ENCODE results near the gene COL23A1. TPM values are rescaled to one million over a fixed set of nuclear protein-coding genes. Genes with fewer than 3 reads are reported as not detected.

The COL23A1 gene
- polyA plus RNA-seq, 1 donor (not counting 4 experiments of a cell fraction or from before 2014, with no cell fraction given): not detected

DNA sequence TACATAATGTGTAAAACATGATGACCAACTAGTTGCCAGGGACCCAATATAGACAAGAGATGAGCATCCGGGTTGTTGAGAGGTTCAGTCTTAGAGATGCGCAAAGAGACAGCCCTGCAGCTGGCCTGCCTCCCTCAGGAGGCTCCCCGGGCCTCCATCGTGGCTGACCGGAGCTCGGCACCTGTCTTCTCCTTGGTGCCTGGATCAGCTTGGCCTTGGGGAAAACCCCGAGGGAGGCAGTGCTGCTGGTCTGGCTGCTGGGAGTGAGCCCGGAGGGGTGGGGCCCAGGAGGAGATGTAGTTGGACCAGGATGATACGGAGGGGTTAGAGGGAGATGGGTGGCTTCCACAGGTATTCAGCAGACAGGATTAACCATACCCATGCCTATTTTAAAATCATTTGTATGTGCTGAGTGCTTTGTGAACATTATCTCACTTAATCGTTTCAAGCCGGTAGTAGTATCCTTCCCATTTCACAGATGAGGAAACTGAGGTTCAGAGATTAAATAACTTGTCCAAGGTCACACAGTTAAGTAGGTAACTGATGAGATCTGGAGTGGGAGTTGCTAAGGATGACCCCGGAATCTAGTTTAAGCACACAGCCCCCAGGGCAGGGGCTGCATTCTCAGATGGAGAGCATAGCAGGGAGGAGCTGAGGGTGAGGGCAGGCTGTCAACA is 173.8 kb downstream of the COL23A1 start:
- Histone ChIP-seq H3K36me3 (ENCODE audit: control insufficient read depth in 2 of 2, extremely low read depth in 1 of 2, insufficient read depth in 2 of 2, low read length in 2 of 2) (no peaks in the 10 kb centered on the region), H3K27ac (ENCODE audit: control insufficient read depth, insufficient read depth, low read length) (no peak overlapping the region), H3K79me2 (ENCODE audit: control insufficient read depth, insufficient read depth, low read length) (no peaks in the 10 kb centered on the region), H3K9me3 (ENCODE audit: control insufficient read depth, low read depth, low read length) (no peaks in the 10 kb centered on the region), H2AFZ (ENCODE audit: control insufficient read depth, low read length) (no peak overlapping the region), H3K4me3 (ENCODE audit: control insufficient read depth in 2 of 3, extremely low read depth in 1 of 3, insufficient read depth in 2 of 3, low read depth in 1 of 3, low read length in 3 of 3) (no peak overlapping the region), H3K4me1 (ENCODE audit: control insufficient read depth, extremely low read depth, insufficient read depth, low read length) (no peaks in the 10 kb centered on the region), H3K27me3 (ENCODE audit: control insufficient read depth, extremely low read depth, insufficient read depth, low read length) (no peaks in the 10 kb centered on the region), H3K9ac (ENCODE audit: control insufficient read depth, extremely low read depth, insufficient read depth, low read length) (no peak overlapping the region), H3K9me1 (ENCODE audit: control insufficient read depth, extremely low read depth, insufficient read depth, low read length) (no peaks in the 10 kb centered on the region), H4K20me1 (ENCODE audit: control insufficient read depth, extremely low read depth, insufficient read depth, low read length) (no peaks in the 10 kb centered on the region), H3K4me2 (ENCODE audit: control insufficient read depth, extremely low read depth, insufficient read depth, low read depth, low read length) (no peak overlapping the region)
- no peak for TF ChIP-seq EZH2 (IDR thresholded peaks at IDR 0.05; ENCODE audit: low read length)
- TF ChIP-seq, protein P1, sequence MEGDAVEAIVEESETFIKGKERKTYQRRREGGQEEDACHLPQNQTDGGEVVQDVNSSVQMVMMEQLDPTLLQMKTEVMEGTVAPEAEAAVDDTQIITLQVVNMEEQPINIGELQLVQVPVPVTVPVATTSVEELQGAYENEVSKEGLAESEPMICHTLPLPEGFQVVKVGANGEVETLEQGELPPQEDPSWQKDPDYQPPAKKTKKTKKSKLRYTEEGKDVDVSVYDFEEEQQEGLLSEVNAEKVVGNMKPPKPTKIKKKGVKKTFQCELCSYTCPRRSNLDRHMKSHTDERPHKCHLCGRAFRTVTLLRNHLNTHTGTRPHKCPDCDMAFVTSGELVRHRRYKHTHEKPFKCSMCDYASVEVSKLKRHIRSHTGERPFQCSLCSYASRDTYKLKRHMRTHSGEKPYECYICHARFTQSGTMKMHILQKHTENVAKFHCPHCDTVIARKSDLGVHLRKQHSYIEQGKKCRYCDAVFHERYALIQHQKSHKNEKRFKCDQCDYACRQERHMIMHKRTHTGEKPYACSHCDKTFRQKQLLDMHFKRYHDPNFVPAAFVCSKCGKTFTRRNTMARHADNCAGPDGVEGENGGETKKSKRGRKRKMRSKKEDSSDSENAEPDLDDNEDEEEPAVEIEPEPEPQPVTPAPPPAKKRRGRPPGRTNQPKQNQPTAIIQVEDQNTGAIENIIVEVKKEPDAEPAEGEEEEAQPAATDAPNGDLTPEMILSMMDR (optimal IDR thresholded peaks at IDR 0.05 in 1 of 3, IDR thresholded peaks at IDR 0.05 in 1 of 3, conservative IDR thresholded peaks at IDR 0.05 in 1 of 3; ENCODE audit: extremely low read depth in 1 of 3, insufficient read depth in 2 of 3, low read length in 3 of 3): no peak
- dilution Hi-C loops (cut with MboI; ENCODE audit: extremely low pct_ligation_motif_present, low sequenced_read_pairs): no loop called here
- DNase-seq (ENCODE audit: low read depth, low spot score): no peak
- no peak for FAIRE-seq

DNA sequence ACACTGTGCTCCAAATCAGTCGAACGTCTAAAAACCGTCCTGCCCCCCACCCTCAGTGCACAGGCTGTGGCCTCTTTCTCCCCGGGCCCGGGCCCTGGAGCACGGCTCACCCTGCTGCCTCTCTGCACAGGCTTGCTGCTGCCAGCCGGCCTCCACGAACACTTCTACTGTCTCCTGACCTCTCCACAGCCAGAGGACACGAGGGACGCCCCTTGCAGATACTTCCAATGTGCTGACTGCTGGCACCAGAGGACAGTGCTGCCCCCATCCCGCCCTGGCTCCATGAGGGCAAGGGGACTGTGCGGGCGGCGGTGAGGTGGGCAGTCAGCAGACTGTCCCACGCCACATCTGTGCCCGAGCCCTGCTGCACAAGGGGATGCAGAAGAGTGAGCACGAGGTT is 174.8 kb downstream of the COL23A1 start:
- Histone ChIP-seq H2AFZ (ENCODE audit: control insufficient read depth, low read length) (no peak overlapping the region), H4K20me1 (ENCODE audit: control insufficient read depth, extremely low read depth, insufficient read depth, low read length) (no peaks in the 10 kb centered on the region), H3K27ac (ENCODE audit: control insufficient read depth, insufficient read depth, low read length) (no peak overlapping the region), H3K79me2 (ENCODE audit: control insufficient read depth, insufficient read depth, low read length) (no peaks in the 10 kb centered on the region), H3K27me3 (ENCODE audit: control insufficient read depth, extremely low read depth, insufficient read depth, low read length) (no peaks in the 10 kb centered on the region), H3K4me3 (ENCODE audit: control insufficient read depth in 2 of 3, extremely low read depth in 1 of 3, insufficient read depth in 2 of 3, low read depth in 1 of 3, low read length in 3 of 3) (no peak overlapping the region), H3K4me1 (ENCODE audit: control insufficient read depth, extremely low read depth, insufficient read depth, low read length) (no peaks in the 10 kb centered on the region), H3K9me3 (ENCODE audit: control insufficient read depth, low read depth, low read length) (no peaks in the 10 kb centered on the region), H3K36me3 (ENCODE audit: control insufficient read depth in 2 of 2, extremely low read depth in 1 of 2, insufficient read depth in 2 of 2, low read length in 2 of 2) (no peaks in the 10 kb centered on the region), H3K9ac (ENCODE audit: control insufficient read depth, extremely low read depth, insufficient read depth, low read length) (no peak overlapping the region), H3K9me1 (ENCODE audit: control insufficient read depth, extremely low read depth, insufficient read depth, low read length) (no peaks in the 10 kb centered on the region), H3K4me2 (ENCODE audit: control insufficient read depth, extremely low read depth, insufficient read depth, low read depth, low read length) (no peak overlapping the region)
- TF ChIP-seq, protein P1 (optimal IDR thresholded peaks at IDR 0.05 in 1 of 3, IDR thresholded peaks at IDR 0.05 in 1 of 3, conservative IDR thresholded peaks at IDR 0.05 in 1 of 3; ENCODE audit: extremely low read depth in 1 of 3, insufficient read depth in 2 of 3, low read length in 3 of 3): no peak
- no peak for TF ChIP-seq EZH2 (IDR thresholded peaks at IDR 0.05; ENCODE audit: low read length)
- FAIRE-seq (no peak), DNase-seq (ENCODE audit: low read depth, low spot score) (no peak)
- dilution Hi-C loops (cut with MboI; ENCODE audit: extremely low pct_ligation_motif_present, low sequenced_read_pairs): no loop called here
